Liver (tissue), 3 donors: ENCODE measurements around the gene QPCTL.

ENCODE experiments used
- GABPA ChIP-seq, 2 donors: IDR thresholded peaks in 1 of 2; conservative IDR thresholded peaks in 1 of 2; 2 replicates each; pipeline ENCODE4 v1.6.1; 2016; ENCODE audit warnings: antibody characterized with exemption in 2 of 2, mild to moderate bottlenecking in 1 of 2, moderate library complexity in 1 of 2
- JUND ChIP-seq, 2 donors: IDR thresholded peaks; 2 replicates each; pipeline ENCODE4 v1.6.1; 2016; ENCODE audit warnings: antibody characterized with exemption in 2 of 2
- MAX ChIP-seq: IDR thresholded peaks from 2 replicates; pipeline ENCODE4 v1.6.1; 2016; ENCODE audit warnings: antibody characterized with exemption
- NR2F2 ChIP-seq: IDR thresholded peaks from 2 replicates; pipeline ENCODE4 v1.6.1; 2016; ENCODE audit warnings: antibody characterized with exemption
- REST ChIP-seq: IDR thresholded peaks from 2 replicates; pipeline ENCODE4 v1.6.1; 2016; ENCODE audit warnings: antibody characterized with exemption, mild to moderate bottlenecking
- RXRA ChIP-seq, 2 donors: IDR thresholded peaks; 2 replicates each; pipeline ENCODE4 v1.6.1; 2017 to 2018; ENCODE audit warnings: antibody characterized with exemption in 2 of 2, mild to moderate bottlenecking in 1 of 2
- SP1 ChIP-seq: IDR thresholded peaks from 2 replicates; pipeline ENCODE4 v1.6.1; 2018; ENCODE audit warnings: antibody characterized with exemption, mild to moderate bottlenecking
- TAF1 ChIP-seq: conservative IDR thresholded peaks from 2 replicates; pipeline ENCODE4 v1.6.1; 2016; ENCODE audit warnings: antibody characterized with exemption, mild to moderate bottlenecking
- YY1 ChIP-seq: IDR thresholded peaks from 2 replicates; pipeline ENCODE4 v1.6.1; 2016; ENCODE audit warnings: antibody characterized with exemption, mild to moderate bottlenecking
- TF ChIP-seq, protein P1 (sequence below): fragments of 150-350 bp; IDR thresholded peaks from 2 replicates; pipeline ENCODE4 v1.5.1; 2017; ENCODE audit warnings: improper control_type of control experiment, low read depth, low read length; ENCODE audit not compliant: missing input control
- TF ChIP-seq, protein P2 (sequence below): IDR thresholded peaks from 2 replicates; pipeline ENCODE4 v1.6.1; 2016; ENCODE audit warnings: antibody characterized with exemption
- donor health status: healthy.
- donor health status: healthy.

- TF ChIP-seq TAF1 (no peak), REST (no peak), NR2F2 (no peak), YY1 (no peak), JUND (IDR thresholded peaks at IDR 0.05) (no peak), GABPA (IDR thresholded peaks at IDR 0.05 in 1 of 2, conservative IDR thresholded peaks at IDR 0.05 in 1 of 2) (no peak), SP1 (no peak), RXRA (IDR thresholded peaks at IDR 0.05) (no peak), MAX (no peak)
- TF ChIP-seq, protein P1, sequence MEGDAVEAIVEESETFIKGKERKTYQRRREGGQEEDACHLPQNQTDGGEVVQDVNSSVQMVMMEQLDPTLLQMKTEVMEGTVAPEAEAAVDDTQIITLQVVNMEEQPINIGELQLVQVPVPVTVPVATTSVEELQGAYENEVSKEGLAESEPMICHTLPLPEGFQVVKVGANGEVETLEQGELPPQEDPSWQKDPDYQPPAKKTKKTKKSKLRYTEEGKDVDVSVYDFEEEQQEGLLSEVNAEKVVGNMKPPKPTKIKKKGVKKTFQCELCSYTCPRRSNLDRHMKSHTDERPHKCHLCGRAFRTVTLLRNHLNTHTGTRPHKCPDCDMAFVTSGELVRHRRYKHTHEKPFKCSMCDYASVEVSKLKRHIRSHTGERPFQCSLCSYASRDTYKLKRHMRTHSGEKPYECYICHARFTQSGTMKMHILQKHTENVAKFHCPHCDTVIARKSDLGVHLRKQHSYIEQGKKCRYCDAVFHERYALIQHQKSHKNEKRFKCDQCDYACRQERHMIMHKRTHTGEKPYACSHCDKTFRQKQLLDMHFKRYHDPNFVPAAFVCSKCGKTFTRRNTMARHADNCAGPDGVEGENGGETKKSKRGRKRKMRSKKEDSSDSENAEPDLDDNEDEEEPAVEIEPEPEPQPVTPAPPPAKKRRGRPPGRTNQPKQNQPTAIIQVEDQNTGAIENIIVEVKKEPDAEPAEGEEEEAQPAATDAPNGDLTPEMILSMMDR: peak; percentile 97
- TF ChIP-seq, protein P2, sequence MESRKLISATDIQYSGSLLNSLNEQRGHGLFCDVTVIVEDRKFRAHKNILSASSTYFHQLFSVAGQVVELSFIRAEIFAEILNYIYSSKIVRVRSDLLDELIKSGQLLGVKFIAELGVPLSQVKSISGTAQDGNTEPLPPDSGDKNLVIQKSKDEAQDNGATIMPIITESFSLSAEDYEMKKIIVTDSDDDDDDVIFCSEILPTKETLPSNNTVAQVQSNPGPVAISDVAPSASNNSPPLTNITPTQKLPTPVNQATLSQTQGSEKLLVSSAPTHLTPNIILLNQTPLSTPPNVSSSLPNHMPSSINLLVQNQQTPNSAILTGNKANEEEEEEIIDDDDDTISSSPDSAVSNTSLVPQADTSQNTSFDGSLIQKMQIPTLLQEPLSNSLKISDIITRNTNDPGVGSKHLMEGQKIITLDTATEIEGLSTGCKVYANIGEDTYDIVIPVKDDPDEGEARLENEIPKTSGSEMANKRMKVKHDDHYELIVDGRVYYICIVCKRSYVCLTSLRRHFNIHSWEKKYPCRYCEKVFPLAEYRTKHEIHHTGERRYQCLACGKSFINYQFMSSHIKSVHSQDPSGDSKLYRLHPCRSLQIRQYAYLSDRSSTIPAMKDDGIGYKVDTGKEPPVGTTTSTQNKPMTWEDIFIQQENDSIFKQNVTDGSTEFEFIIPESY: no peak
Observed at GRCh38 chr19:45643024-45643926, 49.2 kb upstream of the QPCTL start.
